H1 (cell line): ENCODE results near the gene RTTN. TPM values are rescaled to one million over a fixed set of nuclear protein-coding genes. Genes with fewer than 3 reads are reported as not detected.

ENCODE experiments used
- CTCF ChIA-PET: fragments of 300-600 bp; sonication (Branson Sonifier 250); formaldehyde crosslinking; loops from one replicate; lab custom pipeline; 2021; ENCODE audit not compliant: partially characterized antibody; lab: Charles Lee
- POLR2A ChIA-PET: fragments of 300-600 bp; sonication (Branson Sonifier 250); formaldehyde crosslinking; loops from one replicate; lab custom pipeline; 2021; ENCODE audit warnings: inconsistent platforms; ENCODE audit not compliant: partially characterized antibody; lab: Charles Lee
- DNase-seq, 2 experiments: peaks; one replicate each; pipeline versions ENCODE4 v3.0.0 to v3.0.0-alpha.2; 2010 to 2022; ENCODE audit warnings: low spot score in 2 of 2, low read depth in 1 of 2, mixed read lengths in 1 of 2
- FAIRE-seq: peaks from 2 replicates; lab custom pipeline; 2011; peaks lifted over from hg19 to GRCh38; lab: Jason Lieb, UNC
- H2AFZ ChIP-seq: 2 replicates; pipeline ENCODE4 v1.8.1; 2012; ENCODE audit warnings: low read length, inconsistent platforms
- H2AK5ac ChIP-seq: 2 replicates; pipeline ENCODE4 v1.6.1; 2013; ENCODE audit warnings: low read depth, low read length
- H2BK120ac ChIP-seq: replicated peaks from 2 replicates; pipeline ENCODE3; 2013; ENCODE audit warnings: low read depth, low read length, inconsistent platforms
- H2BK12ac ChIP-seq: 2 replicates; pipeline ENCODE4 v1.6.1; 2013; ENCODE audit warnings: low read depth, low read length
- H2BK15ac ChIP-seq: 2 replicates; pipeline ENCODE4 v1.6.1; 2013; ENCODE audit warnings: low read length
- H2BK20ac ChIP-seq: 2 replicates; pipeline ENCODE4 v1.6.1; 2013; ENCODE audit warnings: low read length
- H2BK5ac ChIP-seq: 2 replicates; pipeline ENCODE4 v1.6.1; 2013; ENCODE audit warnings: low read depth, low read length
- H3K14ac ChIP-seq: 2 replicates; pipeline ENCODE4 v1.6.1; 2013; ENCODE audit warnings: inconsistent platforms; ENCODE audit not compliant: insufficient read length
- H3K18ac ChIP-seq: 2 replicates; pipeline ENCODE4 v1.6.1; 2013; ENCODE audit warnings: low read length; ENCODE audit errors: extremely low read depth
- H3K23ac ChIP-seq: 2 replicates; pipeline ENCODE4 v1.6.1; 2013; ENCODE audit warnings: inconsistent platforms; ENCODE audit not compliant: insufficient read length
- H3K23me2 ChIP-seq: 2 replicates; pipeline ENCODE4 v1.6.1; 2013; ENCODE audit warnings: low read depth, low read length
- H3K27ac ChIP-seq: 2 replicates; pipeline ENCODE4 v1.6.1; 2011; ENCODE audit warnings: low read depth, low read length, inconsistent platforms
- H3K27me3 ChIP-seq, 4 experiments: replicated peaks in 1 of 4; 1 replicate in 1 of 4; 2 replicates in 3 of 4; pipeline versions ENCODE4 v1.6.1 to v1.8.1; 2011 to 2013; ENCODE audit warnings: low read length in 3 of 4, mild to moderate bottlenecking in 3 of 4, inconsistent platforms in 2 of 4, mixed read lengths in 2 of 4, moderate library complexity in 1 of 4; ENCODE audit not compliant: control insufficient read depth in 3 of 4, insufficient read depth in 3 of 4; ENCODE audit errors: extremely low read depth in 1 of 4
- H3K36me3 ChIP-seq, 4 experiments: 2 replicates each; pipeline versions ENCODE4 v1.6.1 to v1.8.1; 2011 to 2013; ENCODE audit warnings: mild to moderate bottlenecking in 4 of 4, low read length in 3 of 4, moderate library complexity in 2 of 4, control low read depth in 1 of 4, inconsistent platforms in 1 of 4; ENCODE audit not compliant: insufficient read depth in 4 of 4, control insufficient read depth in 2 of 4
- H3K4ac ChIP-seq: replicated peaks from 2 replicates; pipeline ENCODE3; 2013; ENCODE audit warnings: low read length, low read depth, mixed read lengths, inconsistent platforms; ENCODE audit not compliant: insufficient read length
- H3K4me1 ChIP-seq, 4 experiments: replicated peaks in 1 of 4; 1 replicate in 1 of 4; 2 replicates in 3 of 4; pipeline versions ENCODE4 v1.6.1 to v1.8.1; 2011 to 2013; ENCODE audit warnings: low read length in 3 of 4, inconsistent platforms in 2 of 4, mixed read lengths in 1 of 4; ENCODE audit not compliant: insufficient read depth in 4 of 4, control insufficient read depth in 3 of 4
- H3K4me2 ChIP-seq, 2 experiments: 2 replicates each; pipeline versions ENCODE4 v1.6.1 to v1.8.1; 2011 to 2013; ENCODE audit warnings: low read depth in 2 of 2, low read length in 2 of 2, control low read depth in 1 of 2, inconsistent platforms in 1 of 2, mild to moderate bottlenecking in 1 of 2; ENCODE audit not compliant: insufficient read depth in 1 of 2
- H3K4me3 ChIP-seq, 4 experiments: fragments of 200-600, 300-600 bp in 1 of 4; sonication (generic), shearing (Covaris generic), sonication (Bioruptor Twin) in 1 of 4; 2 replicates each; pipeline versions ENCODE4 v1.5.1 to v1.8.1; 2011 to 2016; ENCODE audit warnings: low read length in 4 of 4, low read depth in 3 of 4, control low read depth in 2 of 4, inconsistent platforms in 2 of 4, mild to moderate bottlenecking in 2 of 4, mixed read lengths in 1 of 4, moderate library complexity in 1 of 4; ENCODE audit not compliant: insufficient read depth in 2 of 4; ENCODE audit errors: extremely low read depth in 1 of 4
- H3K56ac ChIP-seq: replicated peaks from 2 replicates; pipeline ENCODE3; 2013; ENCODE audit warnings: low read depth, mild to moderate bottlenecking, mixed read lengths, low read length, inconsistent platforms; ENCODE audit not compliant: insufficient read length
- H3K79me1 ChIP-seq: 2 replicates; pipeline ENCODE4 v1.6.1; 2013; ENCODE audit warnings: low read depth, low read length, control low read depth
- H3K79me2 ChIP-seq, 2 experiments: 2 replicates each; pipeline versions ENCODE4 v1.6.1 to v1.8.1; 2012 to 2013; ENCODE audit warnings: low read length in 2 of 2, mild to moderate bottlenecking in 2 of 2, inconsistent platforms in 1 of 2; ENCODE audit not compliant: insufficient read depth in 2 of 2, control insufficient read depth in 1 of 2
- H3K9ac ChIP-seq, 4 experiments: replicated peaks in 1 of 4; 1 replicate in 1 of 4; 2 replicates in 3 of 4; pipeline versions ENCODE4 v1.6.1 to v1.8.1; 2011 to 2013; ENCODE audit warnings: low read depth in 3 of 4, low read length in 3 of 4, control low read depth in 2 of 4, mild to moderate bottlenecking in 2 of 4, moderate library complexity in 2 of 4, inconsistent platforms in 1 of 4; ENCODE audit errors: extremely low read depth in 1 of 4
- H3K9me3 ChIP-seq, 2 experiments: 2 replicates each; pipeline versions ENCODE4 v1.6.1 to v1.8.1; 2012 to 2013; ENCODE audit warnings: mild to moderate bottlenecking in 2 of 2, moderate library complexity in 2 of 2, control low read depth in 1 of 2, inconsistent platforms in 1 of 2, low read depth in 1 of 2, low read length in 1 of 2, mixed read lengths in 1 of 2; ENCODE audit not compliant: insufficient read depth in 2 of 2
- H4K20me1 ChIP-seq, 2 experiments: replicated peaks in 1 of 2; 2 replicates each; pipeline versions ENCODE3 to v1.8.1; 2011 to 2013; ENCODE audit warnings: inconsistent platforms in 2 of 2, low read length in 2 of 2, mild to moderate bottlenecking in 1 of 2; ENCODE audit not compliant: insufficient read depth in 2 of 2, control insufficient read depth in 1 of 2
- H4K5ac ChIP-seq: 2 replicates; pipeline ENCODE4 v1.6.1; 2013; ENCODE audit warnings: low read length, low read depth, mixed read lengths, inconsistent platforms; ENCODE audit not compliant: insufficient read length
- H4K8ac ChIP-seq: 2 replicates; pipeline ENCODE4 v1.8.0; 2013; ENCODE audit warnings: mild to moderate bottlenecking, moderate library complexity, low read length, inconsistent platforms; ENCODE audit not compliant: insufficient read depth; ENCODE audit errors: extremely low read depth
- H4K91ac ChIP-seq: replicated peaks from 2 replicates; pipeline ENCODE3; 2013; ENCODE audit warnings: low read length, mixed read lengths, inconsistent platforms; ENCODE audit not compliant: insufficient read length
- WGBS, 2 experiments: shearing (Covaris generic) in 1 of 2; methylation state at CpG; one replicate each; pipeline versions ENCODE4 v1.1.6 to v1.1.7; 2013 to 2015; ENCODE audit warnings: low lambda C conversion rate in 2 of 2, mixed read lengths in 2 of 2, inconsistent platforms in 1 of 2, low coverage in 1 of 2, missing lambda C conversion rate in 1 of 2; ENCODE audit not compliant: insufficient replicate concordance in 2 of 2, insufficient coverage in 1 of 2, insufficient read length in 1 of 2; ENCODE audit errors: extremely low coverage in 1 of 2, missing lambda C conversion rate in 1 of 2; 5-methylcytosine and 5-hydroxymethylcytosine counted together
- polyA plus RNA-seq, 7 experiments: library from polyadenylated mRNA; depleted of rRNA in 3 of 7; stranded (reverse) in 5 of 7; unstranded in 2 of 7; fragments of >200 nt in 5 of 7; fragments of 200-250 nt in 2 of 7; gene quantifications; 1 replicate in 5 of 7; 2 replicates in 1 of 7; 4 replicates in 1 of 7; pipeline versions ENCODE4 v1.2.1 to v1.2.3, GENCODE V29; 2011 to 2013; ENCODE audit warnings: missing spikeins in 2 of 7, mixed read lengths in 2 of 7
- total RNA-seq: library from RNA; stranded (reverse); fragmentation: NEBNext Ultra II Directional; extraction: Animal tissue kit (Norgen Biotek cat#: 25700); gene quantifications from 2 replicates; pipeline ENCODE4 v1.2.1, GENCODE V29; 2021

RTTN gene
- total and polyA plus RNA-seq, 2 of the 8 experiments (the other 6 are each of a cell fraction or from before 2014, with no cell fraction given): 9.1 to 21.4 TPM

- H3K56ac ChIP-seq: no peak overlapping the region
- no peak overlapping the region for H2BK5ac ChIP-seq
- no peak overlapping the region for H4K8ac ChIP-seq
- no peak overlapping the region for H2BK20ac ChIP-seq
- H3K36me3 ChIP-seq: peaks cover 0 to 7% (median 3%) of the 10 kb centered on the region in 4 experiments; a peak in 3 of 8 replicates
- H4K20me1 ChIP-seq: no peaks in the 10 kb centered on the region
- H3K14ac ChIP-seq: no peak overlapping the region
- DNase-seq: no peak
- no peak overlapping the region for H3K23ac ChIP-seq
- H2AK5ac ChIP-seq: no peak overlapping the region
- POLR2A ChIA-PET: no interaction called here
- no peaks in the 10 kb centered on the region for H3K9me3 ChIP-seq
- H2BK120ac ChIP-seq: no peak overlapping the region
- no peak overlapping the region for H3K27ac ChIP-seq
- H2AFZ ChIP-seq: no peak overlapping the region
- peaks cover 0 to 6% (median 2%) of the 10 kb centered on the region in 4 experiments; a peak in 2 of 7 replicates for H3K4me1 ChIP-seq
- H3K4ac ChIP-seq: no peak overlapping the region
- no peak for FAIRE-seq
- no peak overlapping the region for H4K5ac ChIP-seq
- 83% methylated on average over 1 of the region's 1 CpG; no CpG with 5 or more reads in 1 of the 2 experiments for WGBS, 2 experiments
- H3K23me2 ChIP-seq: no peaks in the 10 kb centered on the region; the same call in 1 of the 2 replicates
- no peak overlapping the region for H4K91ac ChIP-seq
- no peaks in the 10 kb centered on the region for H3K79me2 ChIP-seq
- CTCF ChIA-PET: interaction anchor here (0.6 kb wide), 1 partner anchor 94 kb away, joined by 8 read pairs; no protein-coding TSS in a partner anchor
- H3K79me1 ChIP-seq: no peaks in the 10 kb centered on the region
- H3K4me3 ChIP-seq: no peak overlapping the region
- no peak overlapping the region for H3K4me2 ChIP-seq
- no peaks in the 10 kb centered on the region for H3K27me3 ChIP-seq
- H2BK15ac ChIP-seq: no peak overlapping the region
- no peak overlapping the region for H2BK12ac ChIP-seq
- no peak overlapping the region for H3K18ac ChIP-seq
- H3K9ac ChIP-seq: no peak overlapping the region
These were observed 184.0 kb downstream of the RTTN start for GRCh38 chr18:70021498-70021897.
